ENCODE measurements around the gene CYP2R1. TPM values are rescaled to one million over a fixed set of nuclear protein-coding genes. Genes with fewer than 3 reads are reported as not detected.

Gene CYP2R1
- polyA plus RNA-seq, 1 donor from 2014 or later: 67.0 TPM

GRCh38 chr11:14894657-14895598, 2.9 kb upstream of the CYP2R1 start:
- Histone ChIP-seq H3K9me2 (ENCODE audit: insufficient read depth, low read length) (no peaks in the 10 kb centered on the region), H4K20me1 (ENCODE audit: insufficient read depth) (no peaks in the 10 kb centered on the region), H3K4me3 (ENCODE audit: low read length) (no peak overlapping the region), H3K4me2 (ENCODE audit: low read length) (no peak overlapping the region), H3K36me3 (ENCODE audit: insufficient read depth, low read length) (no peaks in the 10 kb centered on the region), H3K27me3 (ENCODE audit: insufficient read depth, low read depth, low read length) (no peaks in the 10 kb centered on the region), H3K27ac (ENCODE audit: low read length) (no peak overlapping the region), H2AFZ (ENCODE audit: low read depth, low read length) (no peak overlapping the region), H3F3A (ENCODE audit: insufficient read depth, low read length, poor library complexity, severe bottlenecking) (no peaks in the 10 kb centered on the region), H3K9ac (ENCODE audit: low read length) (no peak overlapping the region), H3K9me3 (ENCODE audit: low read length) (no peaks in the 10 kb centered on the region), H3K79me2 (replicated peaks; ENCODE audit: insufficient read depth, low read length) (no peaks in the 10 kb centered on the region)
- TF ChIP-seq POLR2AphosphoS5 (IDR thresholded peaks at IDR 0.05) (no peak), MXI1 (conservative IDR thresholded peaks at IDR 0.05; ENCODE audit: poor library complexity, severe bottlenecking) (no peak), REST (IDR thresholded peaks at IDR 0.05; ENCODE audit: borderline replicate concordance) (no peak), RAD21 (conservative IDR thresholded peaks at IDR 0.05) (no peak), CTCF (IDR thresholded peaks at IDR 0.05; ENCODE audit: poor library complexity, severe bottlenecking) (no peak), TAF1 (IDR thresholded peaks at IDR 0.05; ENCODE audit: low read depth) (no peak), EZH2 (IDR thresholded peaks at IDR 0.05; ENCODE audit: borderline replicate concordance, insufficient read depth, low read length, poor library complexity, severe bottlenecking) (no peak), SMC3 (conservative IDR thresholded peaks at IDR 0.05; ENCODE audit: poor library complexity) (no peak), EP300 (conservative IDR thresholded peaks at IDR 0.05; ENCODE audit: poor library complexity, severe bottlenecking) (no peak)

GRCh38 chr11:14892577-14892976, 546 bp upstream of the CYP2R1 start:
- Histone ChIP-seq H3K36me3 (ENCODE audit: insufficient read depth, low read length) (no peaks in the 10 kb centered on the region), H3K27me3 (ENCODE audit: insufficient read depth, low read depth, low read length) (no peaks in the 10 kb centered on the region), H3K9me3 (ENCODE audit: low read length) (no peaks in the 10 kb centered on the region), H3F3A (ENCODE audit: insufficient read depth, low read length, poor library complexity, severe bottlenecking) (no peaks in the 10 kb centered on the region), H4K20me1 (ENCODE audit: insufficient read depth) (no peaks in the 10 kb centered on the region), H3K9ac (ENCODE audit: low read length) (no peak overlapping the region), H3K79me2 (replicated peaks; ENCODE audit: insufficient read depth, low read length) (no peaks in the 10 kb centered on the region), H2AFZ (ENCODE audit: low read depth, low read length) (no peak overlapping the region), H3K9me2 (ENCODE audit: insufficient read depth, low read length) (no peaks in the 10 kb centered on the region), H3K4me2 (ENCODE audit: low read length) (no peak overlapping the region), H3K27ac (ENCODE audit: low read length) (no peak overlapping the region), H3K4me3 (ENCODE audit: low read length) (peak overlapping the region; percentile 74)
- no peak for TF ChIP-seq REST (IDR thresholded peaks at IDR 0.05; ENCODE audit: borderline replicate concordance)
- no peak for TF ChIP-seq EZH2 (IDR thresholded peaks at IDR 0.05; ENCODE audit: borderline replicate concordance, insufficient read depth, low read length, poor library complexity, severe bottlenecking)
- TF ChIP-seq RAD21 (conservative IDR thresholded peaks at IDR 0.05): no peak
- no peak for TF ChIP-seq TAF1 (IDR thresholded peaks at IDR 0.05; ENCODE audit: low read depth)
